GM13976 (cell line): ENCODE data around the gene LIPH.

Source experiments
- DNase-seq: peaks from one replicate; pipeline ENCODE4 v3.0.0; 2012; ENCODE audit warnings: low spot score
- in situ Hi-C: fragments of 300-500 bp; cut with MboI; formaldehyde crosslinking; loops from one replicate; pipeline ENCODE4 v1.12.0; 2022; ENCODE audit warnings: low sequenced_read_pairs, mixed read lengths, inconsistent platforms; ENCODE audit not compliant: unreplicated experiment
- TF ChIP-seq, protein P1 (sequence below): IDR thresholded peaks from 2 replicates; pipeline ENCODE4 v1.5.1; 2012; ENCODE audit warnings: borderline replicate concordance, mild to moderate bottlenecking; ENCODE audit not compliant: insufficient read depth; ENCODE audit errors: extremely low read depth, missing control alignments, control extremely low read depth

The LIPH gene

DNA sequence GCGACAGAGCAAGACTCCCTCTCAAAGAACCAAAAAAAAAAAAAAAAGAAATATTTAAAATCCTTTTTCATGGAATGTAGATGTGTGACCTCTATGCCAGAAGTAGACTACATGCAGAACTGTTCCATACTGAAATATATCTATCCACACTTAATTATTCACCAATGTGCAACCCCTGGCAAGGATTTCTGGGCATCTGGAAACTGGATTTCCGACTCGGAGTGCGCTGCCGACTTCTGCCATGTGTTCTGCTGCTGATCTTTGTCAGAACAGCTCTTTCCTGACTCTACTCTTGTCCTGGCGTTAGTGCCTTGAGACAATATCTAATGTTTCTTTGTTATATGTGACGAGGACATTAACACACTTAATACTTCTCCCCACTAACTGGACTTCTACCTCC lies 11.7 kb downstream of the LIPH start:
- TF ChIP-seq, protein P1, sequence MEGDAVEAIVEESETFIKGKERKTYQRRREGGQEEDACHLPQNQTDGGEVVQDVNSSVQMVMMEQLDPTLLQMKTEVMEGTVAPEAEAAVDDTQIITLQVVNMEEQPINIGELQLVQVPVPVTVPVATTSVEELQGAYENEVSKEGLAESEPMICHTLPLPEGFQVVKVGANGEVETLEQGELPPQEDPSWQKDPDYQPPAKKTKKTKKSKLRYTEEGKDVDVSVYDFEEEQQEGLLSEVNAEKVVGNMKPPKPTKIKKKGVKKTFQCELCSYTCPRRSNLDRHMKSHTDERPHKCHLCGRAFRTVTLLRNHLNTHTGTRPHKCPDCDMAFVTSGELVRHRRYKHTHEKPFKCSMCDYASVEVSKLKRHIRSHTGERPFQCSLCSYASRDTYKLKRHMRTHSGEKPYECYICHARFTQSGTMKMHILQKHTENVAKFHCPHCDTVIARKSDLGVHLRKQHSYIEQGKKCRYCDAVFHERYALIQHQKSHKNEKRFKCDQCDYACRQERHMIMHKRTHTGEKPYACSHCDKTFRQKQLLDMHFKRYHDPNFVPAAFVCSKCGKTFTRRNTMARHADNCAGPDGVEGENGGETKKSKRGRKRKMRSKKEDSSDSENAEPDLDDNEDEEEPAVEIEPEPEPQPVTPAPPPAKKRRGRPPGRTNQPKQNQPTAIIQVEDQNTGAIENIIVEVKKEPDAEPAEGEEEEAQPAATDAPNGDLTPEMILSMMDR: no peak
- in situ Hi-C loops: no loop called here
- DNase-seq: no peak

DNA sequence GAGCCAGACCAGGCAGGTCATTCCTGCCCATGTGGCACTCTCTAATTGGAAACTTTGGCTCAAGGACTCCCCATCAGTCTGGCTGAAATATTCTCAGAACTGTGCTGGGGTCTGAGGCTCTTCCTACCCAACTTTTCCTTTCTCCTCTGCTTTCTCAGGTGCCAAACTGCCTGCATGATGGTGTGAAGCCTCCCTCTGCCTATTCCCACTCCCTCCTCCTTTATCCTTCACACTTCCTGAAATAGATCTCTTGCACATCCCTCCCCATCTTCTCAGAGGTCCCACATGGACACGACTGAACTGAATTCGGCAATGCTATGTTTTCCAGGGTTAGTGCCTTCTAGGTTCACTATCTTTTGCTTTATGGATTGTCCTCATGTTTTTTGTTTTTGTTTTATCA lies 12.5 kb downstream of the LIPH start:
- in situ Hi-C loops: no loop called here
- DNase-seq: no peak
- TF ChIP-seq, protein P1: no peak

DNA sequence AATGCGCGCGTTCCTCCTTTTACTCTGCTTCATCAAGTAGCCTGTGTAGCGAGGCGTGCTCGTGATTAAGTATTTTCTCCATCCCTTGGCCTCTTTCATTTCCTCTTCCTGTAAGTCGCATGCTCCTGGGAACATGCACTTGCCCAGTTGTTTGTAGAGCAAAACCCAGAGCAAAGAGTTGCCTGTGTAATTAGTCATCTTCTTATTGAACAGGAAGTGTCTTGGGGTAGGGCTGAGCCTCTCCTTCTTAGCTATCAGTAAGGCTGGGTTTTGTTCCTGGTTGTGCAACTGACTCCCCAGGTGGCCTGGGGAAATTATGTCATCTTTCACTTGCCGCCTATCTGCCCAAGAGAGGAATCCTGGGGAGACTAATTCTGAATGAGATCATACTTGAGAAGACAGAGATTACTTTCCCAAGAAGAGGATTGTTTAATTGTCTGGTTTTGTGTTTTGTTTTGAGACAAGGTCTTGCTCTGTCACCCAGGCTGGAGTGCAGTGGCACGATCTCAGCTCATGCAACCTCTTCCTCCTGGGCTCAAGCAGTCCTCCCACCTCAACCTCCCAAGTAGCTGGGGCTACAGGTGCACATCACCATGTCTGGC lies 14.9 kb downstream of the LIPH start:
- TF ChIP-seq, protein P1: no peak
- in situ Hi-C loops: no loop called here
- peak; percentile 83 for DNase-seq

DNA sequence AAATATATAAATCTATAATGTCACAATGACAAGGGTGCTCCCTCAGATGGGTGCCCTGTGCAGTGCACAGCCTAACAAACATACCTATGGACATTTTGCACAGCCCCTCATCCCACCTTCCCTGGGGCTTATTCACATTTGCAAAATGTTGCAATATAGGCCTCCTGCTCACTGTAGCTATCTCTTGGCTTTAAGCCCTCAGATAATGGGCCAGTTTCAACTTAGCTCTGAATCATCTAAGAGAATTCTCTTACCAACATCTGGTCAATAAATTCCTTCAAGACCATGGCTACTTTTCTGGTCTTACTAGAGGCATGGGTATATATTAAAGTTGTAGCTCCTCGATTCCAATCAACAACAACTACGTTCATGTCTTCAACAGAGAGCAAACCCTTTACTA lies 17.9 kb downstream of the LIPH start:
- DNase-seq: no peak
- in situ Hi-C loops: no loop called here
- TF ChIP-seq, protein P1: no peak

DNA sequence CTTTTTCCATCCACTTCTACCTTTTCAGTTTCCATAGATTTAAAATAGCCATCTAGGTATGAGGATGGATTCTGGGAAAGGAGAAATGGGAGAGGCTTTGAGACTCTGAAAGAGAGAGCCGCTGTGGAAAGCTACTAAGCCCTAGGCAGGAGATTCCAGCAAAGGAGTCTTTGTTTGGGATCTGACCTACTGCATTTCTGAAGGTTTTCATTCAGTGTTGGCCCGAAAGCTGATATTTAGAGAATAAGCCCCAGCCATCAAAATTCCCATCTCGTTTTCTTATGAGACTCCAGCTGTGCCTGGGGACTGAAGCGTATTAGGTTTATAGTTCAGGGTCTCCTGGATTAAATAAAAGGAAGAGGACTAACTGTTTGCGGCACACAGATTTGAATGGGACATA lies 19.5 kb downstream of the LIPH start:
- DNase-seq: no peak
- in situ Hi-C loops: no loop called here
- TF ChIP-seq, protein P1: no peak

DNA sequence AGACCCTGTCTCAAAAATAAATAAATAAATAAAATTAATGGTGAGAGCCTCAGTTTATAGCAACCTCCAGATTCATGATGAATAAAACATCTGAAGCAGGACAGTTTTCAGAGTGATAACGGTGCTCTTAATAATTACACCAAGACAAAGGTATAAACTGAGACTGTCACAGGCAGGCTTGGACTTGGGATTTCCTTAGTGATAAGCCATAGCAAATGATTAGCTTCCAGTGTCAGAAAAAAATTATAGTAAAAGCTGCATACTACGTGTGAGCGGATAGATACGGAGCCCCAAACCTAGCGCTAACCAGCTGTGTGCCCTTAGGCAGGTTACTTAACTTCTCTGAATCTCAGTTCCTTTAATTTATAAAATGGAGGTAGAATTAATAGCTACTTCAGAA lies 21.5 kb downstream of the LIPH start:
- in situ Hi-C loops: no loop called here
- TF ChIP-seq, protein P1: no peak
- no peak for DNase-seq
